Body of pancreas (tissue), 4 donors: Measurements from ENCODE around the gene ATF3.

ENCODE experiments used
- CTCF ChIP-seq, 7 experiments: fragments of 450-650 bp in 4 of 7; fragments of 200-600 bp in 3 of 7; sonication (generic) in 3 of 7; IDR thresholded peaks; one replicate each; pipeline ENCODE4 v1.5.1; 2016 to 2019; ENCODE audit warnings: antibody characterized with exemption in 7 of 7
- POLR2A ChIP-seq, 3 donors: fragments of 450-650 bp; IDR thresholded peaks; one replicate each; pipeline ENCODE4 v1.6.1; 2016; ENCODE audit warnings: antibody characterized with exemption in 3 of 3, mild to moderate bottlenecking in 2 of 3

GRCh38 chr1:212568978-212569537 is 39.5 kb upstream of the ATF3 start:
- no peak for TF ChIP-seq CTCF (IDR thresholded peaks at IDR 0.05)
- TF ChIP-seq POLR2A (IDR thresholded peaks at IDR 0.05), result no peak
